M059J (cell line): ENCODE results near the gene CBLIF. TPM values are rescaled to one million over a fixed set of nuclear protein-coding genes. Genes with fewer than 3 reads are reported as not detected.
"Not testable (repeated sequence)": the region's sequence is repeated elsewhere in the genome, so short reads cannot be mapped to it uniquely, and the experiment has no call there.

Experiments
- DNase-seq: peaks from one replicate; pipeline ENCODE4 v3.0.0-alpha.2; 2012; ENCODE audit warnings: low read depth
- total RNA-seq: library from RNA; depleted of rRNA; stranded (reverse); fragments of >200 nt; shearing (Covaris generic); gene quantifications from 2 replicates; pipeline ENCODE4 v1.2.3, GENCODE V29; 2014

CBLIF gene
- total RNA-seq, 1 experiment from 2014 or later: not detected

DNA sequence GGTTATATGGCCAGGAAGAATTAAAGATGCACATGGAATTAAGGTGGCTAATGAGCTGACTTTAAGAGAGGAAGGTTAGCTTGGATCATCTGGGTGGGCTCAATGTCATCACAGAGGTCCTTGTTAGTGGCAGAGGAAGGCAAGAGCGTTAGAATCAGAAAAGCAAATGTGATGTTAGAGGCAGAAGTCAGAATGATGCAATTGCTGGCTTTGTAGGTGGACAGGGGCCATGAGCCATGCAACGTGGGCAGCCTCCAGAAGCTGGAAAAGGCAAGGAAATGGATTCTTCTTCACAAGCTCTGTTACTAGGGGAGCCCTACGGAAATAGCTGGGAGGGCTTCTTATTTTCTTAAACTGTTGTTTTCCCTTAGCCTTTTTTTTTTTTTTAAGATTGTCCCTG lies 2.3 kb upstream of the CBLIF start:
- DNase-seq: no peak

DNA sequence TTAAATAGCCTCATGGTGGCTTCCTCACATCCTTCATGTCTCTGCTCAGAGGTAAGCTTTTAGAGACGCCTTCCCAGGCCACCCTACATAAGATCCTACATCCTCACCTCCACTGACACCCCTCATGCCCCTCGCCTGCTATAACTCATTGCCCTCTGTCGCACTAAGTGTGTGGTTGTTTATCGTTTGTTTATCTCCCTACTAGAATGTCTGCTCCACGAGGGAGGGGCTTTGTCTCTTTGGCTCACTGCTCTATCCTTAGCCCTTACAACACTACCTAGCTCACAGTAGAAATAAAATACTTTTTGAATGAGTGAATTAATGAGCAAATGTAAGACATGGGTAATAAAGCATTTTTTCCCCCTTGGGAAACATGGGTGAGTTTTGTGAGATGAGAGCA lies 1.3 kb upstream of the CBLIF start:
- no peak for DNase-seq

DNA sequence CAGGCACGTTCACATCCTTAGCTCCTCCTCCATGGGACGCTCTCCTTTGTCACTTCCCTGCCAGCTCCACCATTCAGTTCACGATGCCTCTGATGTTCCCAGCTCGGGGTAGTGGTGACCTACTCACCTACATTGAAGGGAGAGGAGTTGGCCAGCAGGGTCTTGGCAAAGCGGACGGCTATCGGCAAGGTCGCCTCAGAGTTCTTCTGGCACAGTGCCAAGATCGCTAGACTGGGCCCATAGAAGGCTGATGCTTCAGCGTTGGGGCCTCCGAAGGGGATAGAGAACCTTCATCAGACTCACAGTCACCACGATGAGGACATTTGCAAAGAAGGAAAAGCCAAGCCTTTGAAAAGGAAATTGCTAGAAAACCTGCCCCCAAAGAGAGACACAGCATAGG lies 3.0 kb downstream of the CBLIF start:
- no peak for DNase-seq

DNA sequence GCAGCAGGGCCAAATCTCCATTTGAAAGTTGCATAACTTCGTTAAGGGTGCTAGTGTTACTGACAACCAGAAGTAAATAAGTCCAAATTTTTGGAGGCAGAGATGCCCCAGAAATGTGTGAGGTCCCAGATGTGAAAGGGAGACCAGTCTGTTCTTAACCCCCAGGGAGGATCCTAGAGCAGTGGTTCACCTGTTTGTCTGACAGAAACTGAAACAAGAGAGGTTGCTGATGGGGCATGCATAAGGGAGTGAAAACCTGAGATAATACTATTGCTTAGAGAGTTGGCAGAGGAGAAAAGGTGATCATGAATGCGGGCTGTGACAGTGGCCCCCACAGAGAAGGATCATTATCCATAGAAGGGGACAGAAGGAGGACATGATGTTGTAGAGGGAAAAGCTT lies 3.8 kb downstream of the CBLIF start:
- no peak for DNase-seq

DNA sequence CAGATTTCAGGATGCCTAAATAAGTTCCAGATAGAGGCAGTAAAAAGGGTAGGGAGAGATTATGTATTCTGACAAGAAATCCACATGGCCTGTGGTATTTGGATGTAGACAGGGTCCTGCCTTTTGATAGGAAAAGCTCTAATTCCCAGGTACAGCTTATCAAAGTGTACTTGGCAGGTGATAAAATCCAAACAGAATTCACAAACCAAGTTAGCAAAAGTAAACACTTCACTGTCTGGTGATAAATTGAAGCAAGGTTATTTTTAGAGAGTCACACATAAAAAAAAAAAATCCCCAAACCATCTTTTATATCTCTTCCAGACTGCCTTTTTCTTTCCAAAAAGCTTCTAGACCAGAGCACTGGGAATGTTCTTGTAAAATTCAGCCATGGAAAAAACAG lies 5.7 kb downstream of the CBLIF start:
- no peak for DNase-seq

DNA sequence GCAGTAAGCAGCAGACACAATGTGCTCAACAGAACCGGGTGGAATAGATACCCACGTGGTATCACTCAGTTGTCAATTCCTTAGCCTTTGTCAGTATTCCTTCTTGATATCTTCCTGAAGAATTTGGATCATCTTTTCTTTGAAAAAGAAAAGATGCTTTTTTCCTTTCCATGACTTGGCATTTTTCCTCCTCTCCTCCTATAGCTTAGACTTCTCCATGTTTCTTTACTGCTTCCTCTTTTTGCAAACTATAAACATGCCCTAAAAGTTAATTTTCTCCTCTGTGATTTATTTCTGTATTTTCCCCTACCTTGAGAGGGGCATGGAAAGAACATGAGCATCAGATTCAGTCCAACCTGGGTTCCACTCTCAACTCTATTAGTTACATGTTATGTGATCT lies 11.7 kb downstream of the CBLIF start:
- DNase-seq: no peak

DNA sequence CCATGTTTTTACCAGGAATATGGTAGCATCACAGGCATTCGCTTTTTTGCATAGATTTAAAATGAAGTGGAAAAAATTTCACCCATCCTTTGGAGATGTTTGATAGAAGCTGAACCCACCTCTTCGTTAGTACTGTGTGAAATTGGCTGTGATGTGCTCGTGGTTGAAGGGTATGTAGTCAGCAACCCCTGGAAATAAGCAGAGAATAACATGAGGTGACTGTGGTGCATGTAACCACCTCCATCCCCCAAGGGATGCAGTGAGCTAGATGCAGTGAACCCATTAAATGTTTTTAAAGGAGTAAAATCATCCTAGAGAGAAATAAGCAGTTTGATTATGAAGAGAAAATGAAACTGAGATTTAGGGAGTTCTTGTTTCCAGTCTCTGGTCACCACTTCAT lies 15.9 kb downstream of the CBLIF start:
- DNase-seq: no peak

DNA sequence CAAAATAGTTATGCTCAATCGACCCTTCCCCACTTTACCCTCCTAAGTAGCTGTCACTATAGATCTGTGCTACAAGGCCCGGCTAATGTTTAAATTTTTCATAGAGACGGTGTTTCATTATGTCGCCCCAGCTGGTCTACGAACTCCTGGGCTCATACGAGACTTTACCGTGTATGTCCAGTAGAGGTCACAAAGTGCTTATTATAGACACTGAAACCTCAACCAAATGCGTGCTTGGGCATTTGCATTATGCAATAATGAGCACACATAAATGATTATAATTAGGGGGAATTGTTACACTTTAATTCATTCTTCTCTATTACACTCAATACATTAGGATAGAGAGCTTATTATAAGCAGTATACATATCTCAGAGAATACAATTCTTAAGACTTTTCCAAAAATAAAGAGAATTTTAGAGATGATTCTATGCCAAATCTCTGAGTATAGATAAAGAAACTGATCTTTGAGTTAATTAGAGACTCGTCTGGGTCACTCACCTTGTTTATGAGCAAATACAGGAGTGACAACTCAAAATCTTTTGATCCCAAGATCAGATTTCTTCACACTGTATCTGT lies 22.2 kb downstream of the CBLIF start:
- peak; percentile 74 for DNase-seq

DNA sequence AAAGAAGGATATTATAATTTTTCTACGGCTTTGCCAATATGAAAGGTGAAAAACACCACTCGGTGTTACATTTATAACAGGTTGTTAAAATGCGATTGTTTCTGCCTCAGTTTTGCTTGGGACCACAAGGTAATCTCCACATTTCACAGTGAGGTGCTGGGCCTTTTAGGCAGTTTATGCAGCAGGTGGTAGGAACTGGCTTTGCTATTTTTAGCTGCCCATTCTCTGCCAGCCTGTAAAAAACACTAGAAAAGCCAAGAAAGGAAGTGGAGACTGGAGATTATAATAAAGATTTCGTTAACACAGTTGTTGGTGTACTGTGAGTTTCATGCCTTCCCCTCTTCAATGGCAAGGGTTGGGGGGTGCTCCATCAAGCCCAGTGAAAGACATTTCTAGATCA lies 26.7 kb downstream of the CBLIF start:
- no peak for DNase-seq

DNA sequence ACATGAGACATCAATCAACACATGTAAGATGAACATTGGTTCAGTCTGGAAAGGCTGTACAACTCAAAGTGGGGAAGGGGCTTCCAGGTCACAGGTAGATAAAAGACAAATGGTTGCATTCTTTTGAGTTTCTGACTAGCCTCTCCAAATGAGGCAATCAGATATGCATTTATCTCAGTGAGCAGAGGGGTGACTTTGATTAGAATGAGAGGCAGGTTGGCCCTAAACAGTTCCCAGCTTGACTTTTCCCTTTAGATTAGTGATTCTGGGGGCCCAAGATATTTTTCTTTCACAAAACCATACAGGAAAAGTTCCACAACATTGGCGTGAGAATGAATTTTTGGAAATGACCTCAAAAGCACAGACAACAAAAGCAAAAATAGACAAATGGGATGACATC lies 28.9 kb downstream of the CBLIF start:
- DNase-seq: not testable (repeated sequence)

DNA sequence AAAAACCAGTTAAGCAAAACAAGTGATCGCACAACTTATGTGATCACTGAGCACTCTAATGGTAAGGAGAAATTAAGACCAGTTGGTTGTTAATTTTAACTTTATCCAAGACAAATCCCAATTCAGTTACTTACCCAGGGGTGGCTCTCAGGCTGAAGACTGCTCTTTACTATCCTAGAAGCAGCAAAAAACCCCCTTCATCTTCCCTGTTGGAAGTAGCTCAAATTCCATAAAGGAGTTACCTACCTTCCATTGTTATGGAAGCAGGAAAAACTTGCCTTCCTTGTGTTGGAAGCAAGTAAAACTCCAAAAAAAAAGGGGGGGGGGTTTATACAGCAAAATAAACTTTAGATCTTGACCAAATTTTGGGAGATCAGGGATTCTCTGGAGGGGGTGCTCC lies 29.5 kb downstream of the CBLIF start:
- no peak for DNase-seq

DNA sequence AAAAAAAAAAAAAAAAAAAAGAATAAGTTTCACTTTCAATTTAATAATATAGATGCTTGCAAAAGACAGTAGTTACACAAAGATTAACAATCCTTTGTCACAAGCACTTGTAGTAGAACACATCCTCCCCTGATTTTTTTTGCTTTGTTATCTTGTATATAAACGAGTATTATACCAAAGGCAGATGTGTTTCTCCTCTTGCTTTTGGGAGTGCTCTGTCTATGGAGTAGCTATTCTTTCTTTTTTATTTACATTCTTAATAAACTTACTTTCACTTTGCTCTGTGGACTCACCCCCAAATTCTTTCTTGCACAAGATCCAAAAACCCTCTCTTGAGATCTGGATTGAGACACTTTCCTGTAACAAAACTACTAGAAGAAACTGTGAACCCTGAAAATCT lies 31.3 kb downstream of the CBLIF start:
- no peak for DNase-seq

DNA sequence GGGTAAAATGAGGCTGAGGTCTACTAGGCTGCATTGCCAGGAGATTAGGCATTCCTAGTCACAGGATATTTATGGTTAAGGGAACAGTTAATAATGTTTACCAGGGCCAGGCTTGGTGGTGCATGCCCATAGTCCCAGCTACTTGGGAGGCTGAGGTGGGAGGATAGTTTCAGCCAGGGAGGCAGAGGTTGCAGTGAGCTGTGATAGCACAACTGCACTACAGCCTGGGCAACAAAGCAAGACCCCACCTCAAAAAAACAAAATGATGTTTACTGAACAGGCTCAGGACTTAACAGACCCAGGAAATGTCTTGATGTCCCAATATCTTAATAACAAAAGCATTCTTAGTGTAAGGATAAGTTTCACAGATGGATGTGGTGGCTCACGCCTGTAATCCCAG lies 31.9 kb downstream of the CBLIF start:
- no peak for DNase-seq

DNA sequence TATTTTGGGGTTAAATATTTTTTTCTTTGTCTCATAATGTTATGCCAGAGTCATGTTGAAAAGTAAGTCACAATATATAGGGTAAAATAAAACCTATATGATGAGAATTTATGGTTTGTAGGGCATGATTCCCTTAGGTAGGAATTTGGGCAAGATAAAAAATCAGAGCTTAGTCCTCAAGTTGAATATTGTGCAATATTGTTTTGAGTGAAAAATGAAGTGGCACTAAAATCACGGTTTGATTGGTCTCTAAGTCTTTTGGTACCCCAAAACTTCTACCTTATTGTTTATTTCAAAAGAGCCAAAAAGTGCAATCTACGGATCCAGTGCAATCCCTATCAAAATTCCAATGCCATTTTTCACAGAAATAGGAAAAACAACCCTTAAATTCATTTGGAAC lies 33.1 kb downstream of the CBLIF start:
- no peak for DNase-seq

DNA sequence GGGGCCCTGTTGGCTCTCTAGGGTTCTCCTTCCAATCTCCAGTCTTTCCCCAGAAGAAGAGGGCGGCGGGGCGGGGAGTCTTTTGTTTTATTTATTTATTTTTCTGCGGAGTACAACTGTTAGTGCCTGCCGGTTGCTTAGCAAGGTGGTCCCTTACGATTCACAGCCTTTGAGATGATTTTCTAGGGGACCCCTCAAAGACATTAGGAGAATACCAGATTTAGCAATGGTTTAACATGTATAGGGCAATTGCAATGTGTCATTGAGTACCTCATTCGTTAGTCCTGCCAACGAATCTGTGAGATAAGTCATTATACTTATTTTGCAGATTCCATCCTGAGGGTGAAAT lies 34.4 kb downstream of the CBLIF start:
- DNase-seq: no peak

DNA sequence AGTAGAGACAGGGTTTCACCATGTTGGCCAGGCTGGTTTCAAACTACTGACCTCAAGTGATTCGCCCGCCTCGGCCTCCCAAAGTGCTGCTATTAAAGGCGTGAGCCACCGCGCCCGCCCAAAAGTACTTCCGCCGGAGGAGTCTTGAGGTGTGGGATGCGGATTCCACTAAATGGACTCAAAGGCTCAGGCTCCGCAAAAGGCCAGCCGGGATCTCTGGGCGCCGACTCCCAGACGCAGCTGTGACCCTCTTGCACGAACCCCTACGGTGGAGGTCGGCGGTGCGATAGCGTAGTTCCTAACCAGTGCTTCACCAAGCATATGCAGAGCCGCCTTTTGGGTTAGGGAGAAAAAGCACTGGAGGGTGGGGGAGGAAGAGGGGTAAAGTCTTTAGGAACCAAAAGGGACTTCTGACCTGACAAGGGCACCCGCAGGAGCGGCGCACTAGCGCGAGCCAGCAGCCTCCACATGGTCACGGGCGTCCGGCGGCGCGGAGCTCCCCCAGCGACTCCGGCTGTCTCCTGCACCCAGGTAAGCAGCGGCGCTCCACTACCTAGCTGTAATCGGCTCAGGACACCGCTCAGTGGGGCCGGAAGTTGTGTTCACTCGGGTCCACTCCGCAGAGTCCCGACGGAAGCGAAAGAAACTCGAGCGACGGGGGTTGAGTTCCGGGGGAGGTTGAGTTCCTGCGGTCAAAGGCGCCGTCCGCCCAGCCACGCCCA lies 34.9 kb downstream of the CBLIF start, which contains the start of gene MRPL16:
TSS of gene MRPL16 (minus strand) at position 590 of the 722 bp plus-strand sequence. CDS start at position 470, 120 bp downstream.
- DNase-seq: peak; percentile 87

DNA sequence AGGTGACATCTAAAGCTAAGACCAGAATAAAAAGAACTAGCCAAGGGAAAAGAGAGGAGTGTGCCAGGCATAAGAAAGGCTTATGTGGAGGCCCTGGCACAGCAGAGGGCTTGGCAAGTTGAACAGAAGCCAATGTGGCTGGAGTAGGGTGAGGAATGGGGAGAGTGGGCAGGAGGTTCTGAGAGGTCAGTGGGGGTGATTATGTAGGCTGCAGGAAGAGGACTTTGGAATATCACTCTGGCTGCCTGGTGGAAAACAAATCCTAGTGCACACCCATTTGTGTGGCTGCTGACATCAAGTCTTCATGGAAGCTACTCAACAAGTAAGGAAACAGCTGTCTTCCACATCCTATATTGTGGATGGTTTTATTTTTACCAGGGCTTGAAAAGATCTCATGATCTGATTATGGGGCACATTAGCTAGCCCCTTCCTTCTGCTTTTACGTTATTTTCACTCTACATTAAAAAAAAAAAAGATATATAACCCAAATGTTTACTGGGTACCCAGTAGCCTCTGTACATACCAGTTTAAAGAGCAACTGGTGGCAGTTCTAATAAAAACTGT lies 38.2 kb downstream of the CBLIF start:
- no peak for DNase-seq

DNA sequence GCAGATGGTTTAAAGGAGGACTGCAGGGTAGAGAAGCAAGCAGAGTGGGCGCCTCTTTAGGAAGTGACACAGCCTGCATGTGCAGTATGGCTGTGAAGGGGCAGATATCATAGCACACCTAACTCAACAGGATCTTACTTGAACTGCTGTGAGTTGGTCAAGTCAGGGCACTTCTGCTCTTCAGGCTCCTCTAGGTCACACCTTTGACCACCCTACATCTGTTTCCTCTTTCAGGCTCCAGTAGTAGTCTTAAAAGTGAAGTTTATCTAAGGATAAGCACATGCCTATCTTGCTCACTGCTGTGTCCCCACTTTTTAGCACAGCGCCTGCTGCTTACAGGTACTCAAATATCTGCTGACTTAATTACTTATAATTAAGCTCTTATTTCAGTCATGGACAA lies 41.2 kb downstream of the CBLIF start:
- no peak for DNase-seq

DNA sequence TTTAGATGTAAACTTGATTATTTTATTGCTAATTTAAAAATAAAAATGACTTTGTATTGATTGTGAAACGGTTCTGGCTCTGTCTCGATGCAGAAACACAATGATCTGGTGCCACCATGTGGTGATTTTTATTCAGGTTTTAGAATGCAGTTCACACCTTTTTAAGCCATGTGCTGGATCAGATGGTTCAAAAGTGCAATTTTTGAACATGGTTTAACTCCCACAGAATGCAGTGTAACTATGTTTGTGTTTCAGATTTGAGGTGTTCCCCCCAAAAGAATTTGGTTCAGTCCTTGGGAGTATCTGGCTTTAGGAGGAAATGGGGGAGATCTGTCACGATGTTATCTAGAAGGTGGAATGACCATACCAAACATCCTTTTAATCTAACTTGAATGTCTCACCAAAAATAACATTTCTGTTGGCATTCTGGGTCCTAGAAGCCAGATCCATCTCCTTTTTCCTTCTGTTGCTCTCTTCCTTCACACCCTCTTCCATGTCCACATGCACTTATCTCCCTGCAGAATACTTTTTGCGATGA lies 42.6 kb downstream of the CBLIF start:
- DNase-seq: peak; percentile 62

DNA sequence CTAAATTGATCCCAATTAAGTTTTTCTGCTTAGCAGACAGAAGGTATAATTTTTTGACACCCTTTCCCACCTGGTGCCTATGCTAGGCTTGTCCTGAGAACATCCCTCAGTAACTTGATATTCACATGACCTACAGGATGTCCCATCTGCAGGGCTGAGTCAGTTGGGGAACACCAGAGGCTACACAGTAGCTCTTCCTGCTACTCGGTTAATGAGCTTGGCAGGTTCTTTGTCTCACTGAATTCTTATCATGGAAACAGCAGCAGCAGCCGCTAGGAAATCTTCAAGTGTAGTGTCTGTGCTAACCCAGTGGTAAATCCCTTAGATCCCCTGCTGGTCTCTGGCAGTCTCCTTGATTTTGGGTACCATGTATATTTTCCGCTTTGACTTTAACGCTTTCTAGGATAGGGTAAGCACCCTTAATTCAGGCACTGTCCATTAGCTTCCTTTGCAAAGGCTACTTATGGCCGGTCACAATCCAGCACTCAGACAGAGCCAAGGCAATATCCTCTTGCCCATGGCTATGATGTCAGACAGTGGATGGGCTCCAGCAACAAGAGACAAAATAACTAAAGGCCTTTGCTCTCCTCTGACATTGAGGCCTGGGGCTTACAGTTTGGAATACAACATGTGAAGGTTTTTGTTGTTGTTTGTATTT lies 43.2 kb downstream of the CBLIF start:
- peak; percentile 54 for DNase-seq

DNA sequence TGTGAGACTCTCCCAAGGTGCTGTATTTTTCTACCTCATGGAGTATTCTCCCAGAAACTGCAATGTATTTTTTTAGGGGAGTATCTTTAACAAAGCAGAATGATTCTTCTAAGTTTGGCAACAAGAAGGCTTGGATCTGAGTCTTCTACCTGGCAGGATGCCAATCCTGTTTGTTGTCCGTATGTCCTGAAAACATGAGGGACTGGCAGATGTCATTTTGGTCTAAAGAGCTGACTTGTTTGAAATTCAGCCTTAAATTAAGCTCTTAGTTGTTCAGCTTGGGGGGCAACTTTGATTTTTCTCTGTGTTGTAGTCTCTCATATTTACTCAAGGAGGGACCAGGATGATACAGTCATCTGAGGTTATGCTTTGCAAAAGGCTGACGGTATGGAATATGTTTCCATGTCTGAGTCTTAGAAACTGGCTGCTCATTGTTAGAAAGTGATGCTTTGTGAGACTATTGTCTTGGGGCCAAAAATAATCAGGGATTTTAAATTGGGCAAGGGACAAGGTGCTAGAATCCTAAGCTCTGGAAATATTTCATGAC lies 44.1 kb downstream of the CBLIF start:
- no peak for DNase-seq

DNA sequence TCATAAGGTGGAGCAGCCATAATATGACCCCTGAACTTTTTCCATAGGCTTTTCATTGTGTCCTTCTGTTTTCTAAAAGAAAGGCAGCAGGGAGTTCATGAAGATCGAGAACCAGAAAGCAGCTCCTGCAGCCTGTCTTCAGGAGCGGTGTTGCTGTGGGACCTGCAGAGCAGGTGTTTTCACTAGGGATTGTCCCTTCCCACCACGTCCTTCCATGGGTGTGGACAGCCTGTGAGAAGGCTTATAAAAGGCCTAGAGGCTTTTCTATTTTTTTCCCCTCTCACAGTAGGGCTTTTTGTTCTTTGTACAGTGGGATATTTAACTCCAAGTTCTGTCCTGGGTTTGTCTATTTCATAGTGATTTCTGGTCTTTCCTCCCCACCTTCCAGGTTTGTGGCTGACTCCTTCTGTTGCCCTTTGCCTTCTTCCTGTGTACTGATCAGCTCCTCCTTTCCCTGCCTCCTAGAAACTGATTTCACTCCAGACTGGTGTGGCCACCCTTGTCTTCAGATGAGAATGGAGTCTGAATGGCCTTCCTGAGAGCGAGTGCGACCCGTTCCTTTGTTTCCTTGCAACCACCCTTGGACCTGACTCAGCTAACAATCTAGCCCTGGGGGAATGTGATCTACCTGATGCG lies 44.8 kb downstream of the CBLIF start:
- no peak for DNase-seq
